ENCODE data around the gene MANF. TPM values are rescaled to one million over a fixed set of nuclear protein-coding genes. Genes with fewer than 3 reads are reported as not detected.
"Not testable (repeated sequence)": the region's sequence is repeated elsewhere in the genome, so short reads cannot be mapped to it uniquely, and the experiment has no call there.

Gene MANF
- total RNA-seq, 1 donor from 2014 or later = 34.4 TPM

GRCh38 chr3:51382947-51383578, 2.0 kb upstream of the MANF start:
- H3K4me3 ChIP-seq = no peak overlapping the region
- H3K9me3 ChIP-seq = no peaks in the 10 kb centered on the region
- TF ChIP-seq CTCF (IDR thresholded peaks at IDR 0.05) = no peak
- H3K27me3 ChIP-seq = no peaks in the 10 kb centered on the region
- H3K4me1 ChIP-seq = peaks cover 5 to 26% of the 10 kb centered on the region in 2 donors
- no peak overlapping the region for H3K27ac ChIP-seq
- peaks cover 0 to 10% of the 10 kb centered on the region in 2 donors for H3K36me3 ChIP-seq
- intact Hi-C loops (cut with DNase I) = loop anchor here (10.0 kb wide), 1 partner anchor 562 kb away; the partner anchor contains the start of genes PARP3 and RRP9
- DNase-seq (ENCODE audit: low spot score in 2 of 2) = peak in 1 of 2 donors; percentile 55

- intact Hi-C loops (cut with DNase I) = loop anchor here (2.0 to 10.0 kb wide), 4 partner anchors 43 to 815 kb away; partner anchors contain the start of genes HEMK1, PARP3, RRP9 and TEX264
- TF ChIP-seq CTCF (IDR thresholded peaks at IDR 0.05) = no peak
- Histone ChIP-seq H3K4me1 (peaks cover 5 to 26% of the 10 kb centered on the region in 2 donors), H3K4me3 (peak overlapping the region; percentile 92), H3K9me3 (no peaks in the 10 kb centered on the region), H3K36me3 (peaks cover 8 to 20% of the 10 kb centered on the region in 2 donors), H3K27me3 (no peaks in the 10 kb centered on the region), H3K27ac (peak overlapping the region; percentile 91 to 98)
- DNase-seq (ENCODE audit: low spot score in 2 of 2) = peak in 1 of 2 donors; percentile 75
These were observed 901 bp upstream of the MANF start for GRCh38 chr3:51384055-51384725.

GRCh38 chr3:51385621-51386091, 565 bp downstream of the MANF start:
- H3K4me3 ChIP-seq = peak overlapping the region; percentile 92
- TF ChIP-seq CTCF (IDR thresholded peaks at IDR 0.05) = no peak
- no peaks in the 10 kb centered on the region for H3K27me3 ChIP-seq
- intact Hi-C loops (cut with DNase I) = loop anchor here (1.0 to 10.0 kb wide), 6 partner anchors 45 to 817 kb away; partner anchors contain the start of genes HEMK1, PARP3, RRP9 and TEX264
- no peaks in the 10 kb centered on the region for H3K9me3 ChIP-seq
- DNase-seq (ENCODE audit: low spot score in 2 of 2) = peak in 1 of 2 donors; percentile 58
- H3K36me3 ChIP-seq = peaks cover 8 to 20% of the 10 kb centered on the region in 2 donors
- peak overlapping the region; percentile 92 to 98 for H3K27ac ChIP-seq
- H3K4me1 ChIP-seq = peaks cover 7 to 34% of the 10 kb centered on the region in 2 donors

GRCh38 chr3:51386159-51386851, 1.2 kb downstream of the MANF start:
- Histone ChIP-seq H3K27ac (peak overlapping the region; percentile 92 to 98), H3K9me3 (no peaks in the 10 kb centered on the region), H3K4me1 (peaks cover 8 to 36% of the 10 kb centered on the region in 2 donors), H3K27me3 (no peaks in the 10 kb centered on the region), H3K36me3 (peaks cover 8 to 20% of the 10 kb centered on the region in 2 donors), H3K4me3 (peak overlapping the region; percentile 92)
- no peak for TF ChIP-seq CTCF (IDR thresholded peaks at IDR 0.05)
- DNase-seq (ENCODE audit: low spot score in 2 of 2) = peak in 1 of 2 donors; percentile 50
- intact Hi-C loops (cut with DNase I) = loop anchor here (10.0 kb wide), 1 partner anchor 558 kb away; the partner anchor contains the start of genes PARP3 and RRP9

- DNase-seq (ENCODE audit: low spot score in 2 of 2) = peak in 1 of 2 donors; percentile 42
- peak overlapping the region; percentile 92 for H3K4me3 ChIP-seq
- peak overlapping the region in 1 of 2 donors; percentile 92 for H3K27ac ChIP-seq
- no peak for TF ChIP-seq CTCF (IDR thresholded peaks at IDR 0.05)
- intact Hi-C loops (cut with DNase I) = loop anchor here (10.0 kb wide), 1 partner anchor 558 kb away; the partner anchor contains the start of genes PARP3 and RRP9
- no peaks in the 10 kb centered on the region for H3K9me3 ChIP-seq
- H3K27me3 ChIP-seq = no peaks in the 10 kb centered on the region
- H3K4me1 ChIP-seq = peaks cover 8 to 37% of the 10 kb centered on the region in 2 donors
- peaks cover 8 to 20% of the 10 kb centered on the region in 2 donors for H3K36me3 ChIP-seq
These were observed 1.8 kb downstream of the MANF start for GRCh38 chr3:51386852-51387229.

GRCh38 chr3:51387281-51387680, 2.2 kb downstream of the MANF start:
- intact Hi-C loops (cut with DNase I) = loop anchor here (10.0 kb wide), 1 partner anchor 558 kb away; the partner anchor contains the start of genes PARP3 and RRP9
- not testable (repeated sequence) for H3K27me3 ChIP-seq, H3K9me3 ChIP-seq
- H3K36me3 ChIP-seq = peaks cover 8 to 21% of the 10 kb centered on the region in 2 donors
- peaks cover 12 to 42% of the 10 kb centered on the region in 2 donors for H3K4me1 ChIP-seq
- DNase-seq (ENCODE audit: low spot score in 2 of 2) = peak in 1 of 2 donors; percentile 49
- peak overlapping the region in 1 of 2 donors; percentile 92 for H3K27ac ChIP-seq
- peak overlapping the region; percentile 2 to 92 for H3K4me3 ChIP-seq
